Body of pancreas (tissue), 4 donors: ENCODE results near the gene HPSE2.

Experiments
- CTCF ChIP-seq, 7 experiments: fragments of 450-650 bp in 4 of 7; fragments of 200-600 bp in 3 of 7; sonication (generic) in 3 of 7; IDR thresholded peaks; one replicate each; pipeline ENCODE4 v1.5.1; 2016 to 2019; ENCODE audit warnings: antibody characterized with exemption in 7 of 7
- POLR2A ChIP-seq, 3 donors: fragments of 450-650 bp; IDR thresholded peaks; one replicate each; pipeline ENCODE4 v1.6.1; 2016; ENCODE audit warnings: antibody characterized with exemption in 3 of 3, mild to moderate bottlenecking in 2 of 3

- TF ChIP-seq CTCF (IDR thresholded peaks at IDR 0.05) (no peak), POLR2A (IDR thresholded peaks at IDR 0.05) (no peak)
Observed at GRCh38 chr10:98899018-98899417, 336.6 kb downstream of the HPSE2 start.
